Measurements from ENCODE around the gene NANOS2.

The NANOS2 gene

GRCh38 chr19:45933759-45934158, 19.2 kb upstream of the NANOS2 start:
- no peak for DNase-seq (ENCODE audit: low read depth, low spot score)
- no peak overlapping the region for H3K4me3 ChIP-seq (ENCODE audit: low read length)

- no peak for DNase-seq (ENCODE audit: low read depth, low spot score)
- no peak overlapping the region for H3K4me3 ChIP-seq (ENCODE audit: low read length)
These were observed 16.5 kb upstream of the NANOS2 start for GRCh38 chr19:45931055-45931454.

GRCh38 chr19:45929247-45929646, 14.7 kb upstream of the NANOS2 start:
- no peak overlapping the region for H3K4me3 ChIP-seq (ENCODE audit: low read length)
- no peak for DNase-seq (ENCODE audit: low read depth, low spot score)

- peak overlapping the region; percentile 44 for H3K4me3 ChIP-seq (ENCODE audit: low read length)
- DNase-seq (ENCODE audit: low read depth, low spot score): peak; percentile 93
These were observed 13.1 kb upstream of the NANOS2 start for GRCh38 chr19:45927565-45928261.

GRCh38 chr19:45924891-45925447, 10.4 kb upstream of the NANOS2 start:
- no peak for DNase-seq (ENCODE audit: low read depth, low spot score)
- H3K4me3 ChIP-seq (ENCODE audit: low read length): no peak overlapping the region

- H3K4me3 ChIP-seq (ENCODE audit: low read length): no peak overlapping the region
- peak; percentile 14 for DNase-seq (ENCODE audit: low read depth, low spot score)
These were observed 7.7 kb upstream of the NANOS2 start for GRCh38 chr19:45922281-45922680.

- no peak overlapping the region for H3K4me3 ChIP-seq (ENCODE audit: low read length)
- DNase-seq (ENCODE audit: low read depth, low spot score): no peak
These were observed 5.9 kb upstream of the NANOS2 start for GRCh38 chr19:45920458-45920857.

GRCh38 chr19:45919678-45920077, 5.1 kb upstream of the NANOS2 start:
- H3K4me3 ChIP-seq (ENCODE audit: low read length): no peak overlapping the region
- no peak for DNase-seq (ENCODE audit: low read depth, low spot score)

- no peak overlapping the region for H3K4me3 ChIP-seq (ENCODE audit: low read length)
- DNase-seq (ENCODE audit: low read depth, low spot score): no peak
These were observed 4.1 kb upstream of the NANOS2 start for GRCh38 chr19:45918721-45919120.

- no peak overlapping the region for H3K4me3 ChIP-seq (ENCODE audit: low read length)
- DNase-seq (ENCODE audit: low read depth, low spot score): no peak
These were observed 3.0 kb upstream of the NANOS2 start for GRCh38 chr19:45917421-45918091.

- DNase-seq (ENCODE audit: low read depth, low spot score): no peak
- no peak overlapping the region for H3K4me3 ChIP-seq (ENCODE audit: low read length)
These were observed 3.3 kb downstream of the NANOS2 start for GRCh38 chr19:45911291-45911690.

- H3K4me3 ChIP-seq (ENCODE audit: low read length): no peak overlapping the region
- no peak for DNase-seq (ENCODE audit: low read depth, low spot score)
These were observed 5.6 kb downstream of the NANOS2 start for GRCh38 chr19:45908956-45909355.

GRCh38 chr19:45906221-45906620, 8.4 kb downstream of the NANOS2 start:
- H3K4me3 ChIP-seq (ENCODE audit: low read length): no peak overlapping the region
- no peak for DNase-seq (ENCODE audit: low read depth, low spot score)

GRCh38 chr19:45905011-45905410, 9.6 kb downstream of the NANOS2 start:
- DNase-seq (ENCODE audit: low read depth, low spot score): no peak
- no peak overlapping the region for H3K4me3 ChIP-seq (ENCODE audit: low read length)

GRCh38 chr19:45902651-45903625, 11.6 kb downstream of the NANOS2 start:
- peak; percentile 93 for DNase-seq (ENCODE audit: low read depth, low spot score)
- H3K4me3 ChIP-seq (ENCODE audit: low read length): peak overlapping the region; percentile 90

- no peak for DNase-seq (ENCODE audit: low read depth, low spot score)
- peak within 1 kb of the TSS; percentile 90 for H3K4me3 ChIP-seq (ENCODE audit: low read length)
These were observed 12.5 kb downstream of the NANOS2 start, which contains the start of gene MYPOP for GRCh38 chr19:45901912-45902650. TSS of gene MYPOP (minus strand) at chr19:45902613. CDS start at chr19:45901773, 840 bp downstream.

- peak overlapping the region; percentile 90 for H3K4me3 ChIP-seq (ENCODE audit: low read length)
- DNase-seq (ENCODE audit: low read depth, low spot score): no peak
These were observed 13.1 kb downstream of the NANOS2 start for GRCh38 chr19:45901432-45901911.

GRCh38 chr19:45900738-45901431, 13.7 kb downstream of the NANOS2 start:
- H3K4me3 ChIP-seq (ENCODE audit: low read length): peak overlapping the region; percentile 90
- no peak for DNase-seq (ENCODE audit: low read depth, low spot score)

Data from Jurkat, Clone E6-1 (cell line).